ENCODE measurements around the gene KCNG4. TPM values are rescaled to one million over a fixed set of nuclear protein-coding genes. Genes with fewer than 3 reads are reported as not detected.

KCNG4 gene
- total RNA-seq, 1 experiment from 2014 or later, result not detected

- H2AFZ ChIP-seq (ENCODE audit: low read depth, low read length, poor library complexity, severe bottlenecking), result no peak overlapping the region
- BruUV-seq (replicated peaks), result no TSS peak
- peaks cover 0 to 3% of the 10 kb centered on the region in 2 experiments; a peak in 2 of 4 replicates for H3K4me1 ChIP-seq (ENCODE audit: control insufficient read depth in 1 of 2, insufficient read depth in 2 of 2, low read length in 2 of 2)
- H3K27ac ChIP-seq (ENCODE audit: low read depth, low read length), result no peak overlapping the region
- H4K20me1 ChIP-seq (ENCODE audit: insufficient read depth), result no peaks in the 10 kb centered on the region
- intact Hi-C loops (cut with micrococcal nuclease), result no loop called here
- ChIA-PET CTCF (no interaction called here), POLR2A (no interaction called here), RAD21 (ENCODE audit: low non-redundant PET in 1 of 2, low total read pairs in 2 of 2, uncharacterized antibody in 2 of 2, unreplicated experiment in 2 of 2) (no interaction called here)
- DNase-seq (ENCODE audit: low read depth, low spot score) (no peak), ATAC-seq (no peak)
- no peak overlapping the region for H3K9ac ChIP-seq (ENCODE audit: low read length)
- no peaks in the 10 kb centered on the region for H3K36me3 ChIP-seq (ENCODE audit: control insufficient read depth in 1 of 2, insufficient read depth in 2 of 2, low read length in 2 of 2)
- H3K79me2 ChIP-seq (ENCODE audit: insufficient read depth, low read length), result peaks cover 4% of the 10 kb centered on the region
- H3K27me3 ChIP-seq (ENCODE audit: insufficient read depth, low read length), result no peaks in the 10 kb centered on the region
- no peaks in the 10 kb centered on the region for H3K9me3 ChIP-seq (ENCODE audit: control insufficient read depth in 1 of 2, insufficient read depth in 1 of 2, low read depth in 1 of 2, low read length in 2 of 2)
- H3K9me2 ChIP-seq (ENCODE audit: insufficient read depth), result no peaks in the 10 kb centered on the region
- no peak overlapping the region for H3K4me2 ChIP-seq (ENCODE audit: low read length)
- H3K4me3 ChIP-seq (replicated peaks in 1 of 2; ENCODE audit: low read depth in 1 of 2, low read length in 2 of 2), result no peak overlapping the region
- TF ChIP-seq ZNF274 (IDR thresholded peaks at IDR 0.05; ENCODE audit: low read depth, low read length) (no peak), SIN3A (IDR thresholded peaks at IDR 0.05; ENCODE audit: low read depth) (no peak), JUND (IDR thresholded peaks at IDR 0.05) (no peak), YY1 (IDR thresholded peaks at IDR 0.05; ENCODE audit: extremely low read depth, insufficient replicate concordance, low read depth, low read length) (no peak), ELF1 (IDR thresholded peaks at IDR 0.05; ENCODE audit: borderline replicate concordance, low read depth) (no peak), MAX (IDR thresholded peaks at IDR 0.05) (no peak), SRF (IDR thresholded peaks at IDR 0.05; ENCODE audit: low read depth) (no peak), CEBPB (IDR thresholded peaks at IDR 0.05; ENCODE audit: low read depth) (no peak), CTCF (IDR thresholded peaks at IDR 0.05 in 2 of 3, conservative IDR thresholded peaks at IDR 0.05 in 1 of 3; ENCODE audit: borderline replicate concordance in 1 of 3, insufficient read depth in 1 of 3, low read depth in 2 of 3, low read length in 2 of 3) (no peak), RAD21 (IDR thresholded peaks at IDR 0.05; ENCODE audit: low read depth) (no peak), TCF7L2 (IDR thresholded peaks at IDR 0.05; ENCODE audit: borderline replicate concordance, extremely low read depth, insufficient read depth, insufficient read length) (no peak), POLR2A (IDR thresholded peaks at IDR 0.05; ENCODE audit: borderline replicate concordance, extremely low read depth, insufficient read depth, insufficient read length) (no peak), SP1 (IDR thresholded peaks at IDR 0.05; ENCODE audit: low read depth) (no peak), ATF3 (IDR thresholded peaks at IDR 0.05) (no peak), EGR1 (IDR thresholded peaks at IDR 0.05; ENCODE audit: low read depth) (no peak)
Observed at GRCh38 chr16:84191466-84191865, 48.3 kb downstream of the KCNG4 start.

All from HCT116 (cell line).